Neural cell (in vitro differentiated cells): ENCODE results near the gene FHAD1. TPM values are rescaled to one million over a fixed set of nuclear protein-coding genes. Genes with fewer than 3 reads are reported as not detected.

Source experiments
- H2AFZ ChIP-seq: fragments of 200-600, 300-800 bp; sonication (generic), shearing (Covaris generic); 2 replicates; pipeline ENCODE4 v1.6.0; 2014; ENCODE audit warnings: low read depth, mild to moderate bottlenecking, antibody characterized with exemption, low read length, moderate library complexity
- H3F3A ChIP-seq: fragments of 200-600 bp; shearing (Covaris generic); 2 replicates; pipeline ENCODE4 v1.6.1; 2016; ENCODE audit warnings: mild to moderate bottlenecking, moderate library complexity, mixed read lengths, antibody characterized with exemption, low read length; ENCODE audit not compliant: insufficient read depth, poor library complexity, severe bottlenecking
- H3K27ac ChIP-seq: fragments of 200-600, 300-800 bp; sonication (generic), shearing (Covaris generic); 2 replicates; pipeline ENCODE4 v1.5.1; 2014; ENCODE audit warnings: mild to moderate bottlenecking, low read length, moderate library complexity
- H3K27me3 ChIP-seq: fragments of 300-800, 200-600 bp; sonication (generic), shearing (Covaris generic); 2 replicates; pipeline ENCODE4 v1.6.0; 2014; ENCODE audit warnings: mild to moderate bottlenecking, low read depth, low read length, moderate library complexity; ENCODE audit not compliant: insufficient read depth
- H3K36me3 ChIP-seq: fragments of 300-800, 200-600 bp; sonication (generic), shearing (Covaris generic); 2 replicates; pipeline ENCODE4 v1.5.1; 2014; ENCODE audit warnings: mild to moderate bottlenecking, antibody characterized with exemption, low read length, moderate library complexity; ENCODE audit not compliant: insufficient read depth
- H3K4me2 ChIP-seq: fragments of 300-800, 200-600 bp; sonication (generic), shearing (Covaris generic); 2 replicates; pipeline ENCODE4 v1.6.0; 2014; ENCODE audit warnings: mild to moderate bottlenecking, low read length
- H3K4me3 ChIP-seq: fragments of 300-800, 200-600 bp; sonication (generic), shearing (Covaris generic); 2 replicates; pipeline ENCODE4 v1.5.1; 2014; ENCODE audit warnings: mild to moderate bottlenecking, low read length, moderate library complexity
- H3K79me2 ChIP-seq: fragments of 200-600 bp; shearing (Covaris generic); replicated peaks from 2 replicates; pipeline ENCODE4 v1.6.0; 2014; ENCODE audit warnings: mild to moderate bottlenecking, low read length, moderate library complexity; ENCODE audit not compliant: insufficient read depth
- H3K9ac ChIP-seq: fragments of 300-800, 200-600 bp; sonication (generic), shearing (Covaris generic); 2 replicates; pipeline ENCODE4 v1.6.1; 2016; ENCODE audit warnings: mild to moderate bottlenecking, low read length, mixed read lengths
- H3K9me2 ChIP-seq: fragments of 200-600 bp; shearing (Covaris generic); 2 replicates; pipeline ENCODE4 v1.6.1; 2016; ENCODE audit warnings: mild to moderate bottlenecking, low read length, mixed read lengths; ENCODE audit not compliant: insufficient read depth
- H3K9me3 ChIP-seq: fragments of 200-600, 300-800 bp; sonication (generic), shearing (Covaris generic); 2 replicates; pipeline ENCODE4 v1.6.1; 2016; ENCODE audit warnings: mild to moderate bottlenecking, mixed run types, low read length, moderate library complexity, mixed read lengths
- H4K20me1 ChIP-seq: fragments of 200-600 bp; shearing (Covaris generic); 2 replicates; pipeline ENCODE4 v1.6.1; 2016; ENCODE audit warnings: mild to moderate bottlenecking, mixed run types; ENCODE audit not compliant: insufficient read depth
- CTCF ChIP-seq: fragments of 450-650 bp; IDR thresholded peaks from 2 replicates; pipeline ENCODE4 v1.5.1; 2014; ENCODE audit warnings: antibody characterized with exemption, mild to moderate bottlenecking, moderate library complexity; ENCODE audit not compliant: poor library complexity, severe bottlenecking
- EP300 ChIP-seq: fragments of 450-650 bp; conservative IDR thresholded peaks from 2 replicates; pipeline ENCODE4 v1.6.1; 2014; ENCODE audit warnings: antibody characterized with exemption, mild to moderate bottlenecking, moderate library complexity; ENCODE audit not compliant: poor library complexity, severe bottlenecking
- EZH2 ChIP-seq: fragments of 200-600, 300-800 bp; shearing (Covaris generic), sonication (generic); IDR thresholded peaks from 2 replicates; pipeline ENCODE4 v1.6.1; 2014; ENCODE audit warnings: antibody characterized with exemption, low read length, borderline replicate concordance, mild to moderate bottlenecking; ENCODE audit not compliant: insufficient read depth, poor library complexity, severe bottlenecking
- MXI1 ChIP-seq: fragments of 450-650 bp; conservative IDR thresholded peaks from 2 replicates; pipeline ENCODE4 v1.6.1; 2014; ENCODE audit warnings: antibody characterized with exemption, mild to moderate bottlenecking; ENCODE audit not compliant: poor library complexity, severe bottlenecking
- POLR2AphosphoS5 ChIP-seq: IDR thresholded peaks from 2 replicates; pipeline ENCODE4 v1.6.1; 2012
- RAD21 ChIP-seq: fragments of 450-650 bp; conservative IDR thresholded peaks from 2 replicates; pipeline ENCODE4 v1.6.1; 2014; ENCODE audit warnings: antibody characterized with exemption, mild to moderate bottlenecking, moderate library complexity
- REST ChIP-seq: IDR thresholded peaks from 2 replicates; pipeline ENCODE4 v1.6.1; 2012; ENCODE audit warnings: borderline replicate concordance
- TAF1 ChIP-seq: IDR thresholded peaks from 2 replicates; pipeline ENCODE4 v1.6.1; 2012; ENCODE audit warnings: low read depth
- polyA plus RNA-seq: library from polyadenylated mRNA; depleted of rRNA; stranded (reverse); fragments of >200 nt; gene quantifications from 2 replicates; pipeline ENCODE4 v1.2.3, GENCODE V29; 2014

FHAD1 gene
- polyA plus RNA-seq, 1 donor from 2014 or later = 0.46 TPM

GRCh38 chr1:15370268-15370667 lies 123.2 kb downstream of the FHAD1 start:
- H3F3A ChIP-seq = no peaks in the 10 kb centered on the region
- H3K9ac ChIP-seq = no peak overlapping the region
- H2AFZ ChIP-seq = no peak overlapping the region
- H3K4me2 ChIP-seq = no peak overlapping the region
- no peaks in the 10 kb centered on the region for H3K9me3 ChIP-seq
- H3K27me3 ChIP-seq = no peaks in the 10 kb centered on the region
- no peak for TF ChIP-seq POLR2AphosphoS5
- TF ChIP-seq MXI1 = no peak
- no peak for TF ChIP-seq EP300
- TF ChIP-seq CTCF = no peak
- no peak for TF ChIP-seq EZH2
- no peak for TF ChIP-seq TAF1
- no peak for TF ChIP-seq REST
- no peaks in the 10 kb centered on the region for H3K79me2 ChIP-seq
- H3K9me2 ChIP-seq = no peaks in the 10 kb centered on the region
- no peak overlapping the region for H3K27ac ChIP-seq
- no peaks in the 10 kb centered on the region for H4K20me1 ChIP-seq
- H3K36me3 ChIP-seq = no peaks in the 10 kb centered on the region
- H3K4me3 ChIP-seq = no peak overlapping the region

- no peak overlapping the region for H2AFZ ChIP-seq
- no peak overlapping the region for H3K27ac ChIP-seq
- H3K9ac ChIP-seq = no peak overlapping the region
- H3K79me2 ChIP-seq = no peaks in the 10 kb centered on the region
- H3K27me3 ChIP-seq = no peaks in the 10 kb centered on the region
- H3K4me2 ChIP-seq = no peak overlapping the region
- no peaks in the 10 kb centered on the region for H4K20me1 ChIP-seq
- H3K9me2 ChIP-seq = no peaks in the 10 kb centered on the region
- no peaks in the 10 kb centered on the region for H3K36me3 ChIP-seq
- TF ChIP-seq MXI1 (no peak), EZH2 (no peak), EP300 (no peak), RAD21 (no peak), POLR2AphosphoS5 (no peak), TAF1 (no peak)
- no peaks in the 10 kb centered on the region for H3K9me3 ChIP-seq
- no peak overlapping the region for H3K4me3 ChIP-seq
- H3F3A ChIP-seq = no peaks in the 10 kb centered on the region
Measured at GRCh38 chr1:15370781-15371520, 123.9 kb downstream of the FHAD1 start.
